Glomerular visceral epithelial cell (primary cell): ENCODE results near the gene EVI5.
"Not testable (repeated sequence)": the region's sequence is repeated elsewhere in the genome, so short reads cannot be mapped to it uniquely, and the experiment has no call there.

ENCODE experiments used
- DNase-seq: peaks from one replicate; pipeline ENCODE4 v3.0.0-alpha.2; 2016; ENCODE audit errors: extremely low spot score

Gene EVI5

GRCh38 chr1:92691925-92692324 is 93.0 kb downstream of the EVI5 start:
- DNase-seq = no peak

- DNase-seq = no peak
Measured at GRCh38 chr1:92690212-92690906, 94.5 kb downstream of the EVI5 start.

- DNase-seq = no peak
Measured at GRCh38 chr1:92679980-92680379, 104.9 kb downstream of the EVI5 start.

GRCh38 chr1:92663775-92664174 is 121.1 kb downstream of the EVI5 start:
- no peak for DNase-seq

GRCh38 chr1:92662048-92662447 is 122.9 kb downstream of the EVI5 start:
- DNase-seq = no peak

- no peak for DNase-seq
Measured at GRCh38 chr1:92657701-92658100, 127.2 kb downstream of the EVI5 start.

GRCh38 chr1:92655197-92655801 is 129.6 kb downstream of the EVI5 start:
- DNase-seq = no peak

GRCh38 chr1:92653605-92654381 is 131.1 kb downstream of the EVI5 start:
- no peak for DNase-seq

GRCh38 chr1:92640686-92641085 is 144.2 kb downstream of the EVI5 start:
- DNase-seq = not testable (repeated sequence)

- DNase-seq = no peak
Measured at GRCh38 chr1:92638498-92638897, 146.4 kb downstream of the EVI5 start.

GRCh38 chr1:92635203-92635602 is 149.7 kb downstream of the EVI5 start:
- not testable (repeated sequence) for DNase-seq

- peak; percentile 3 for DNase-seq
Measured at GRCh38 chr1:92623187-92623778, 161.6 kb downstream of the EVI5 start.

- no peak for DNase-seq
Measured at GRCh38 chr1:92619466-92620189, 165.3 kb downstream of the EVI5 start.

GRCh38 chr1:92601044-92601443 is 183.9 kb downstream of the EVI5 start:
- no peak for DNase-seq

- DNase-seq = no peak
Measured at GRCh38 chr1:92599184-92599583, 185.7 kb downstream of the EVI5 start.

- not testable (repeated sequence) for DNase-seq
Measured at GRCh38 chr1:92589361-92589760, 195.5 kb downstream of the EVI5 start.

- DNase-seq = no peak
Measured at GRCh38 chr1:92587445-92587844, 197.5 kb downstream of the EVI5 start.

- no peak for DNase-seq
Measured at GRCh38 chr1:92585831-92586230, 199.1 kb downstream of the EVI5 start.

GRCh38 chr1:92584810-92585209 is 200.1 kb downstream of the EVI5 start:
- not testable (repeated sequence) for DNase-seq

- peak; percentile 44 for DNase-seq
Measured at GRCh38 chr1:92583821-92584760, 200.8 kb downstream of the EVI5 start.
